ENCODE data around the gene APOBEC3H.

APOBEC3H gene

GRCh38 chr22:39149915-39150847 lies 53.1 kb downstream of the APOBEC3H start:
- no peak overlapping the region for H3K4me3 ChIP-seq (ENCODE audit: control insufficient read depth, low read depth, low read length)
- no peak for DNase-seq (ENCODE audit: low read depth)
- no peak for TF ChIP-seq CTCF (conservative IDR thresholded peaks at IDR 0.05; ENCODE audit: control insufficient read depth, insufficient read depth, low read depth, low read length)

GRCh38 chr22:39150848-39151215 lies 53.8 kb downstream of the APOBEC3H start:
- DNase-seq (ENCODE audit: low read depth) = no peak
- TF ChIP-seq CTCF (conservative IDR thresholded peaks at IDR 0.05; ENCODE audit: control insufficient read depth, insufficient read depth, low read depth, low read length) = no peak
- H3K4me3 ChIP-seq (ENCODE audit: control insufficient read depth, low read depth, low read length) = no peak overlapping the region

GRCh38 chr22:39151329-39151975 lies 54.4 kb downstream of the APOBEC3H start:
- no peak for TF ChIP-seq CTCF (conservative IDR thresholded peaks at IDR 0.05; ENCODE audit: control insufficient read depth, insufficient read depth, low read depth, low read length)
- H3K4me3 ChIP-seq (ENCODE audit: control insufficient read depth, low read depth, low read length) = peak overlapping the region; percentile 47
- no peak for DNase-seq (ENCODE audit: low read depth)

- DNase-seq (ENCODE audit: low read depth) = no peak
- H3K4me3 ChIP-seq (ENCODE audit: control insufficient read depth, low read depth, low read length) = peak overlapping the region; percentile 47
- no peak for TF ChIP-seq CTCF (conservative IDR thresholded peaks at IDR 0.05; ENCODE audit: control insufficient read depth, insufficient read depth, low read depth, low read length)
Observed at GRCh38 chr22:39152024-39152510, 55.0 kb downstream of the APOBEC3H start.

GRCh38 chr22:39152511-39153219 lies 55.6 kb downstream of the APOBEC3H start, which contains the start of gene CBX7:
TSS of gene CBX7 (minus strand) at chr22:39152680. CDS start at chr22:39152444, 236 bp downstream.
- peak; percentile 68 for DNase-seq (ENCODE audit: low read depth)
- no peak for TF ChIP-seq CTCF (conservative IDR thresholded peaks at IDR 0.05; ENCODE audit: control insufficient read depth, insufficient read depth, low read depth, low read length)
- H3K4me3 ChIP-seq (ENCODE audit: control insufficient read depth, low read depth, low read length) = peak within 1 kb of the TSS; percentile 47

GRCh38 chr22:39153220-39153717 lies 56.2 kb downstream of the APOBEC3H start:
- no peak for TF ChIP-seq CTCF (conservative IDR thresholded peaks at IDR 0.05; ENCODE audit: control insufficient read depth, insufficient read depth, low read depth, low read length)
- H3K4me3 ChIP-seq (ENCODE audit: control insufficient read depth, low read depth, low read length) = peak overlapping the region; percentile 47
- no peak for DNase-seq (ENCODE audit: low read depth)

Data from fibroblast of mammary gland (primary cell).